Neural progenitor cell (in vitro differentiated cells): ENCODE data around the gene ODAD2. TPM values are rescaled to one million over a fixed set of nuclear protein-coding genes. Genes with fewer than 3 reads are reported as not detected.
A peak's percentile ranks its signal among the peaks of the same experiment; 100 is the strongest.

Experiments used
- DNase-seq: peaks from one replicate; pipeline ENCODE4 v3.0.0-alpha.2; 2016; ENCODE audit warnings: low spot score
- H2AFZ ChIP-seq: fragments of 200-600 bp; sonication (generic); replicated peaks from 2 replicates; pipeline ENCODE4 v1.6.1; 2016; ENCODE audit warnings: antibody characterized with exemption
- H3F3A ChIP-seq: fragments of 200-600 bp; sonication (generic); 2 replicates; pipeline ENCODE4 v1.6.1; 2016; ENCODE audit warnings: antibody characterized with exemption, low read depth
- H3K27ac ChIP-seq: fragments of 200-600 bp; sonication (generic); 2 replicates; pipeline ENCODE4 v1.5.1; 2016; ENCODE audit warnings: mild to moderate bottlenecking
- H3K27me3 ChIP-seq: fragments of 200-600 bp; sonication (generic); 2 replicates; pipeline ENCODE4 v1.6.1; 2016; ENCODE audit warnings: mild to moderate bottlenecking, moderate library complexity
- H3K36me3 ChIP-seq: fragments of 200-600 bp; sonication (generic); 2 replicates; pipeline ENCODE4 v1.5.1; 2016
- H3K4me1 ChIP-seq: fragments of 200-600 bp; sonication (generic); 2 replicates; pipeline ENCODE4 v1.6.1; 2016; ENCODE audit warnings: mixed run types
- H3K4me2 ChIP-seq: fragments of 200-600 bp; sonication (generic); 2 replicates; pipeline ENCODE4 v1.6.1; 2016
- H3K4me3 ChIP-seq: fragments of 200-600 bp; sonication (generic); 2 replicates; pipeline ENCODE4 v1.5.1; 2016
- H3K79me2 ChIP-seq: fragments of 200-600 bp; sonication (generic); 2 replicates; pipeline ENCODE4 v1.6.1; 2016; ENCODE audit warnings: low read depth
- H3K9ac ChIP-seq: fragments of 200-600 bp; sonication (generic); 2 replicates; pipeline ENCODE4 v1.6.1; 2016
- H3K9me3 ChIP-seq: fragments of 200-600 bp; sonication (generic); 2 replicates; pipeline ENCODE4 v1.5.1; 2016; ENCODE audit warnings: low read depth
- H4K20me1 ChIP-seq: fragments of 200-600 bp; sonication (generic); 2 replicates; pipeline ENCODE4 v1.6.1; 2016; ENCODE audit warnings: low read depth
- H3K27ac Mint-ChIP-seq: 3 replicates; pipeline ENCODE4 v1.8.0; 2021; ENCODE audit warnings: mixed read lengths
- H3K27me3 Mint-ChIP-seq: 2 replicates; pipeline ENCODE4 v1.8.0; 2022; ENCODE audit warnings: low read depth, mild to moderate bottlenecking, inconsistent platforms, moderate library complexity, mixed read lengths; ENCODE audit not compliant: insufficient read depth
- H3K36me3 Mint-ChIP-seq: 3 replicates; pipeline ENCODE4 v1.8.0; 2021; ENCODE audit warnings: mixed read lengths
- H3K4me1 Mint-ChIP-seq: 3 replicates; pipeline ENCODE4 v1.8.0; 2021; ENCODE audit warnings: mixed read lengths
- H3K4me3 Mint-ChIP-seq: 3 replicates; pipeline ENCODE4 v1.8.0; 2021; ENCODE audit warnings: mild to moderate bottlenecking, moderate library complexity, mixed read lengths
- H3K9me3 Mint-ChIP-seq: 3 replicates; pipeline ENCODE4 v1.8.0; 2020; ENCODE audit warnings: mixed read lengths
- CTCF ChIP-seq: fragments of 200-600 bp; sonication (generic); IDR thresholded peaks from 2 replicates; pipeline ENCODE4 v1.5.1; 2017; ENCODE audit warnings: antibody characterized with exemption, mild to moderate bottlenecking
- EZH2 ChIP-seq: fragments of 200-600 bp; sonication (generic); IDR thresholded peaks from 2 replicates; pipeline ENCODE4 v1.6.1; 2017; ENCODE audit warnings: antibody characterized with exemption, mild to moderate bottlenecking, moderate library complexity
- EZH2phosphoT487 ChIP-seq: fragments of 200-600 bp; sonication (generic); IDR thresholded peaks from 2 replicates; pipeline ENCODE4 v1.6.1; 2017; ENCODE audit warnings: antibody characterized with exemption
- total RNA-seq: library from RNA; depleted of rRNA; stranded (reverse); fragments of >200 nt; gene quantifications from 2 replicates; pipeline ENCODE4 v1.2.3, GENCODE V29; 2015; ENCODE audit warnings: low replicate concordance

The ODAD2 gene
- total RNA-seq, 1 donor from 2014 or later = 9.7 TPM

DNA sequence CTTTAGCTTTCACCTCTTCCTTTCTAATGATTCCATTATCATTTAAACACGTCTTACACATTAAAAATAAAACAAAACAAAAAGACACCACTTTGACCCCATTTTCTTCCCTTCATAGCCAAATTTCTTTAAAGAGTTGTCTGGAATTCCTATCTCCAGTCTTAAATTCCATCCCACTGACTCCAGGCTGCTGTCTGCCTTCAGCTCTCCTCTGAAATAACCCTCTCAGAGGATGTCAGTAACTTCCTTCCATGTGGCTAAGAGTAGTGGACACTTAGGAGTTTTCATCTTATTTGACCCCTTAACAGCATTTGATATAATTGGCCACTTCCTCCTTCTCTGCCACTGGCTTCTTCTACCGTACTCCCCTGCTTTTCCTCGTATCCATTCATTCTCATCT lies 183.6 kb downstream of the ODAD2 start:
- H3K4me3 Mint-ChIP-seq = no peak overlapping the region
- TF ChIP-seq EZH2phosphoT487 (no peak), CTCF (no peak), EZH2 (no peak)
- Histone ChIP-seq H3K4me2 (no peak overlapping the region), H2AFZ (no peak overlapping the region), H3K79me2 (no peaks in the 10 kb centered on the region), H3F3A (no peaks in the 10 kb centered on the region), H3K9me3 (no peaks in the 10 kb centered on the region), H3K4me1 (no peaks in the 10 kb centered on the region), H3K27ac (no peak overlapping the region), H4K20me1 (no peaks in the 10 kb centered on the region), H3K27me3 (no peaks in the 10 kb centered on the region), H3K36me3 (no peaks in the 10 kb centered on the region), H3K9ac (no peak overlapping the region), H3K4me3 (no peak overlapping the region)
- H3K27me3 Mint-ChIP-seq = no peaks in the 10 kb centered on the region
- no peak overlapping the region for H3K27ac Mint-ChIP-seq
- H3K9me3 Mint-ChIP-seq = no peaks in the 10 kb centered on the region
- no peaks in the 10 kb centered on the region for H3K4me1 Mint-ChIP-seq
- no peaks in the 10 kb centered on the region for H3K36me3 Mint-ChIP-seq
- DNase-seq = no peak

DNA sequence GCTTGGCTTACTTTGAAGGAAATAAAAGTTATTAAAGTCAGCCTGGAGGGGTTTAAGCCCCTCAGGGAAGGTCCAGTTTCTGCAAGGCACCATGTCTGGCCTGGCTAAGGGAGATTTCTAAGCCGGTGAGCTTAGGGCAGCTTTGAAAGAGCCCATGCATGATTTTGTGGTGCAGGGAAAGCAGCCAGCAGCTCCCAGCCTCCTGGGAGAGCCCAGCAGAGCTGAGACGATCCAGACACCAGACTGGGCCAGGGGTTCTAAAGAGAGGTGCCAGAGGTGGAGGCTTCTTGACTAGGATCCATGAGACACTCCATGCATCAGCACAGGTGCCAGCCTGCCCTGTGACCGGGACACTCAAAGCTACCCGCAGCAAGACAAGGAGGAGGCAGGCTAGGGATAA lies 193.7 kb downstream of the ODAD2 start:
- Histone ChIP-seq H2AFZ (peak overlapping the region; percentile 27), H3K4me2 (no peak overlapping the region), H3K79me2 (no peaks in the 10 kb centered on the region), H3K27me3 (no peaks in the 10 kb centered on the region), H3K9ac (no peak overlapping the region), H3K4me1 (no peaks in the 10 kb centered on the region), H3F3A (no peaks in the 10 kb centered on the region), H3K36me3 (no peaks in the 10 kb centered on the region), H3K27ac (no peak overlapping the region), H4K20me1 (no peaks in the 10 kb centered on the region), H3K9me3 (no peaks in the 10 kb centered on the region), H3K4me3 (no peak overlapping the region)
- H3K36me3 Mint-ChIP-seq = no peaks in the 10 kb centered on the region
- H3K27me3 Mint-ChIP-seq = no peaks in the 10 kb centered on the region
- H3K9me3 Mint-ChIP-seq = no peaks in the 10 kb centered on the region
- DNase-seq = no peak
- no peaks in the 10 kb centered on the region for H3K4me1 Mint-ChIP-seq
- H3K27ac Mint-ChIP-seq = no peak overlapping the region
- TF ChIP-seq EZH2 (no peak), CTCF (no peak), EZH2phosphoT487 (no peak)
- no peak overlapping the region for H3K4me3 Mint-ChIP-seq

DNA sequence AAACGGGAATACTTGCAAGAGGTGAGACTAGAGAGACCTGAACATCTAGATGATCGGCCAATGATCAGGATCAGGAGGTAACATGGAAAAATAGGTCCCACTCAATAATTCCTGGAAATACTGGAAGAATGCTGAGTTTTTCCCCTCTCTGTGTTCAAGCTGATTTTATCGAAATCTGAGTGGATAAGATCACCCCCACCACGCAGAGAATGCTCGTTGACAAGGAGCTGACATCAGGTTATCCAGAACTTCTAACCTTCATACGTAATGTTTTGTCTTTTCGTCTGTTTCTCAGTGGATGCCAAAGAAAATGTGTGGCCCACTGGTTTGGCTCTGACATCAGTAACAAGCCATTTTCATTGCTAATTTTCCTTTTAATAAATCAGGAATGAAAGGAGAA lies 194.7 kb downstream of the ODAD2 start:
- H3K9me3 Mint-ChIP-seq = no peaks in the 10 kb centered on the region
- no peak for DNase-seq
- no peak overlapping the region for H3K4me3 ChIP-seq
- no peaks in the 10 kb centered on the region for H3K4me1 ChIP-seq
- H3K27me3 ChIP-seq = no peaks in the 10 kb centered on the region
- no peaks in the 10 kb centered on the region for H3K9me3 ChIP-seq
- no peaks in the 10 kb centered on the region for H3F3A ChIP-seq
- H3K27me3 Mint-ChIP-seq = no peaks in the 10 kb centered on the region
- H3K4me1 Mint-ChIP-seq = no peaks in the 10 kb centered on the region
- H4K20me1 ChIP-seq = no peaks in the 10 kb centered on the region
- H3K4me2 ChIP-seq = no peak overlapping the region
- no peaks in the 10 kb centered on the region for H3K36me3 Mint-ChIP-seq
- TF ChIP-seq EZH2 = no peak
- no peak for TF ChIP-seq CTCF
- no peak for TF ChIP-seq EZH2phosphoT487
- no peak overlapping the region for H2AFZ ChIP-seq
- H3K79me2 ChIP-seq = no peaks in the 10 kb centered on the region
- no peaks in the 10 kb centered on the region for H3K36me3 ChIP-seq
- H3K27ac ChIP-seq = no peak overlapping the region
- H3K9ac ChIP-seq = no peak overlapping the region
- H3K4me3 Mint-ChIP-seq = no peak overlapping the region
- no peak overlapping the region for H3K27ac Mint-ChIP-seq
